Measurements from ENCODE around the gene NUDT8.

DNA sequence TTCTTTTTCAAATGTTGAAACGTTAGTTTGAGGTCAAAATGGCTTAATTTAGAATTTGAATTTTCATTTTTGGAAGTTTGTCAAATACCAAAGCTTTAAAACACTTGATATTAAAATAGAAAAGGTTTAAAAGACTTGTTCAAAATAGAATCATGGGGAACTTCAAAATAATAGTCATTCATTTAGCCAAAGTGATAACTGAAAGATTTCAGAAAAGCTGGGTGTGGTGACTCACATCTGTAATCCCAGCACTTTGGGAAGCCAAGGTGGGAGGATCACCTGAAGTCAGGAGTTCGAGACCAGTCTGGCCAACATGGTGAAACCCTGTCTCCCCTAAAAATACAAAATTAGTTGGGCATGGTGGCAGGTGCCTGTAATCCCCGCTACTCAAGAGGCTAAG, 35.3 kb downstream of the NUDT8 start:
- TF ChIP-seq, protein P1, sequence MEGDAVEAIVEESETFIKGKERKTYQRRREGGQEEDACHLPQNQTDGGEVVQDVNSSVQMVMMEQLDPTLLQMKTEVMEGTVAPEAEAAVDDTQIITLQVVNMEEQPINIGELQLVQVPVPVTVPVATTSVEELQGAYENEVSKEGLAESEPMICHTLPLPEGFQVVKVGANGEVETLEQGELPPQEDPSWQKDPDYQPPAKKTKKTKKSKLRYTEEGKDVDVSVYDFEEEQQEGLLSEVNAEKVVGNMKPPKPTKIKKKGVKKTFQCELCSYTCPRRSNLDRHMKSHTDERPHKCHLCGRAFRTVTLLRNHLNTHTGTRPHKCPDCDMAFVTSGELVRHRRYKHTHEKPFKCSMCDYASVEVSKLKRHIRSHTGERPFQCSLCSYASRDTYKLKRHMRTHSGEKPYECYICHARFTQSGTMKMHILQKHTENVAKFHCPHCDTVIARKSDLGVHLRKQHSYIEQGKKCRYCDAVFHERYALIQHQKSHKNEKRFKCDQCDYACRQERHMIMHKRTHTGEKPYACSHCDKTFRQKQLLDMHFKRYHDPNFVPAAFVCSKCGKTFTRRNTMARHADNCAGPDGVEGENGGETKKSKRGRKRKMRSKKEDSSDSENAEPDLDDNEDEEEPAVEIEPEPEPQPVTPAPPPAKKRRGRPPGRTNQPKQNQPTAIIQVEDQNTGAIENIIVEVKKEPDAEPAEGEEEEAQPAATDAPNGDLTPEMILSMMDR (conservative IDR thresholded peaks at IDR 0.05), result no peak
- no peak for TF ChIP-seq EZH2 (IDR thresholded peaks at IDR 0.05; ENCODE audit: low read depth)

All from PC-9 (cell line).